Osteocyte (in vitro differentiated cells): Measurements from ENCODE around the gene SQOR. TPM values are rescaled to one million over a fixed set of nuclear protein-coding genes. Genes with fewer than 3 reads are reported as not detected.

Experiments used
- DNase-seq: peaks from one replicate; pipeline ENCODE4 v3.0.0; 2021; ENCODE audit warnings: mixed read lengths; ENCODE audit not compliant: unreplicated experiment; ENCODE audit errors: extremely low spot score
- H3K27ac Mint-ChIP-seq: one replicate; pipeline ENCODE4 v1.8.0; 2021; ENCODE audit warnings: mild to moderate bottlenecking, mixed read lengths; ENCODE audit not compliant: unreplicated experiment
- H3K27me3 Mint-ChIP-seq: one replicate; pipeline ENCODE4 v1.8.0; 2021; ENCODE audit warnings: mixed read lengths; ENCODE audit not compliant: unreplicated experiment
- H3K36me3 Mint-ChIP-seq: one replicate; pipeline ENCODE4 v1.8.0; 2021; ENCODE audit warnings: mixed read lengths; ENCODE audit not compliant: unreplicated experiment
- H3K4me1 Mint-ChIP-seq: one replicate; pipeline ENCODE4 v1.8.0; 2021; ENCODE audit warnings: mixed read lengths; ENCODE audit not compliant: unreplicated experiment
- H3K4me3 Mint-ChIP-seq: one replicate; pipeline ENCODE4 v1.8.0; 2021; ENCODE audit warnings: mild to moderate bottlenecking, moderate library complexity, mixed read lengths; ENCODE audit not compliant: unreplicated experiment
- H3K9me3 Mint-ChIP-seq: one replicate; pipeline ENCODE4 v1.8.0; 2021; ENCODE audit warnings: mixed read lengths; ENCODE audit not compliant: unreplicated experiment
- total RNA-seq: library from RNA; stranded (reverse); gene quantifications from 2 replicates; pipeline ENCODE4 v1.2.1, GENCODE V29; 2021
- TF ChIP-seq, protein P1 (sequence below): fragments of 200-600 bp; sonication (generic); IDR thresholded peaks from 2 replicates; pipeline ENCODE4 v1.5.0; 2021; ENCODE audit warnings: antibody characterized with exemption, mild to moderate bottlenecking, moderate library complexity

Gene SQOR
- total RNA-seq, 1 donor from 2014 or later = 22.6 TPM

DNA sequence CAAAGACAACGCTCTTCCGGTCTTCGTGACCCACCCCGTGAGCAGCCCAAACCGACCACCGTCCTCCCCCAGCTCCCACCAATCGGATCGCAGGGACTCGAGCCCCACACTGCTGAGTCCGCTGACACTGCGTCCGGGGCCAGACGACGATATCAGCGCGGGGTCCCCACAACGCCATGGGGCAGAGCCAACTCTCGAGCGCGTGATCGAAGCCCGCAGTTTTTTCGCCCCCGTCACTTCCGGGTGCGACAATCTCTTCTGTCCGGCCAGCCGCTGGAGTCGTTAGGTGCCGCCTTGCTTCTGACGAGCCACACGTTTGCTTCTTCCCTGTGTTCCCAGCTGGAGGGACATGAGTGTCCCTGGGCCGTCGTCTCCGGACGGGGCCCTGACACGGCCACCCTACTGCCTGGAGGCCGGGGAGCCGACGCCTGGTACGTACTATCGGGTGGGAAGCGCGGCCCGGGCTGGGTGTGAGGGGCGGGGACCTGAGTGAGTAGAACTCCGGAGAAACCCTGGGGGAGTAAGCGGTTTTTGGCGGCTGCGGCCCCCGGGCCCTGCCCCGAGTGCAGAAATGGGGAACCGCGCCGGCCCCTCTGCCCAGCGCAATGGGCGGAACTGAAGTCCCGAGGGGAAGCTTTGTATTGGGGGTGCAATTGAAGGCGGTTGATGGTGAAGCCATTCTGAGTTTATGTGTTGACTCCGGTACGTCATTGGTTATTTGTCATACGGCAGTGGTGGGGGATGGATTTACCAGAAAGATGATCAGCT is 47.5 kb upstream of the SQOR start, which contains the start of gene BLOC1S6:
Gene BLOC1S6 (plus strand): TSS at position 285 of the 768 bp plus-strand sequence. CDS start 65 bp downstream, at position 350.
- Mint-ChIP-seq H3K4me3 (peak within 1 kb of the TSS; percentile 95), H3K4me1 (peaks cover 36% of the 10 kb centered on the region), H3K27ac (peak within 1 kb of the TSS; percentile 100), H3K27me3 (peaks cover 4% of the 10 kb centered on the region), H3K9me3 (no peaks in the 10 kb centered on the region), H3K36me3 (no peaks in the 10 kb centered on the region)
- peak; percentile 96 for DNase-seq
- TF ChIP-seq, protein P1, sequence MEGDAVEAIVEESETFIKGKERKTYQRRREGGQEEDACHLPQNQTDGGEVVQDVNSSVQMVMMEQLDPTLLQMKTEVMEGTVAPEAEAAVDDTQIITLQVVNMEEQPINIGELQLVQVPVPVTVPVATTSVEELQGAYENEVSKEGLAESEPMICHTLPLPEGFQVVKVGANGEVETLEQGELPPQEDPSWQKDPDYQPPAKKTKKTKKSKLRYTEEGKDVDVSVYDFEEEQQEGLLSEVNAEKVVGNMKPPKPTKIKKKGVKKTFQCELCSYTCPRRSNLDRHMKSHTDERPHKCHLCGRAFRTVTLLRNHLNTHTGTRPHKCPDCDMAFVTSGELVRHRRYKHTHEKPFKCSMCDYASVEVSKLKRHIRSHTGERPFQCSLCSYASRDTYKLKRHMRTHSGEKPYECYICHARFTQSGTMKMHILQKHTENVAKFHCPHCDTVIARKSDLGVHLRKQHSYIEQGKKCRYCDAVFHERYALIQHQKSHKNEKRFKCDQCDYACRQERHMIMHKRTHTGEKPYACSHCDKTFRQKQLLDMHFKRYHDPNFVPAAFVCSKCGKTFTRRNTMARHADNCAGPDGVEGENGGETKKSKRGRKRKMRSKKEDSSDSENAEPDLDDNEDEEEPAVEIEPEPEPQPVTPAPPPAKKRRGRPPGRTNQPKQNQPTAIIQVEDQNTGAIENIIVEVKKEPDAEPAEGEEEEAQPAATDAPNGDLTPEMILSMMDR = no peak

DNA sequence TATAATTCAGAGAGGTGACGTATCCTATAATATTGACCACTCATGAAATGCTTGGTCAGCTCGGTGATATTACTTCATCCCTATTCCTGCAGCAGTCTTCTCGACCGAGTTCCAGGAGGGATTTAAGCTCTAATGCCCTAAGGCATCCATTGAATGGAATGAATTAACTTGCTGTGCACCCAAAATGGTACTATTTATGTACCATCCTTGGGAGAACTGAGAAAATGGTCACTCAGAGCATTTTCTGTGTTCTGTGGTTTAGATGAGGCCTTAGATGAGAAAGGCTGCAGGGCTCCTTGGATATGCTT is 47.0 kb upstream of the SQOR start:
- peaks cover 2% of the 10 kb centered on the region for H3K36me3 Mint-ChIP-seq
- TF ChIP-seq, protein P1 = no peak
- peak overlapping the region; percentile 95 for H3K4me3 Mint-ChIP-seq
- DNase-seq = no peak
- peaks cover 2% of the 10 kb centered on the region for H3K27me3 Mint-ChIP-seq
- H3K27ac Mint-ChIP-seq = peak overlapping the region; percentile 100
- H3K9me3 Mint-ChIP-seq = no peaks in the 10 kb centered on the region
- peaks cover 36% of the 10 kb centered on the region for H3K4me1 Mint-ChIP-seq

DNA sequence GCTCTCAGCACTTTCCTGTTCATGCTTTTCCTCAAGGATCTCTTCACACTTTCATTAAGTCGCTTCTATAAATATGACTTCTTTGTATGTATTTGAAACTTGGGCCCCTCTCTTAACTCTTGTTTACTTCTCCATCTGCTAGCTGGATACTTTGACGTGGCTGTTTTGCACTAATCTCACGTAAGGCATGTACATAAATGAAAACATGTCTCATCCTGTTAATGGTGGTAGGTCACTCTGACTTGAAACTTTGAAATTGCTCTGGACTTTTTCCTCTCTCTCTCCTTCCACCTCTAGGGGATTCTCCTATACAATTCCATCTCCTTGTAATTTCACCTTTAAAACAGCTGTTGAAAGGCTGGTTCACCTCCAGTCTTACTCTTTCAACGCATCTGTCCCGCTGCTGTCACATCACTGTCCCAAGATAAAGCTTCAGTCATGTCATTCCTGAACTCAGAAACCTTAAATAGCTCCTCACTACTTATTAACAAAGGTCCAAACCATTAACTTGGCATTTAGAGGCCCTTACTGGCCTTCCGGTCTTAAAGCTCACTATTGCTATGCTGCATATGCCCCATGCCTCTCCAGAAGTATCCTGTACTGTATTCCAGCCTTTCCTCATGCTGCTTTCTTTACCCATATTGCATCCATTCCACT is 46.5 kb upstream of the SQOR start:
- Mint-ChIP-seq H3K4me3 (peak overlapping the region; percentile 95), H3K27me3 (no peaks in the 10 kb centered on the region), H3K9me3 (no peaks in the 10 kb centered on the region), H3K27ac (peak overlapping the region; percentile 100), H3K36me3 (peaks cover 4% of the 10 kb centered on the region), H3K4me1 (peaks cover 36% of the 10 kb centered on the region)
- TF ChIP-seq, protein P1 = no peak
- no peak for DNase-seq

DNA sequence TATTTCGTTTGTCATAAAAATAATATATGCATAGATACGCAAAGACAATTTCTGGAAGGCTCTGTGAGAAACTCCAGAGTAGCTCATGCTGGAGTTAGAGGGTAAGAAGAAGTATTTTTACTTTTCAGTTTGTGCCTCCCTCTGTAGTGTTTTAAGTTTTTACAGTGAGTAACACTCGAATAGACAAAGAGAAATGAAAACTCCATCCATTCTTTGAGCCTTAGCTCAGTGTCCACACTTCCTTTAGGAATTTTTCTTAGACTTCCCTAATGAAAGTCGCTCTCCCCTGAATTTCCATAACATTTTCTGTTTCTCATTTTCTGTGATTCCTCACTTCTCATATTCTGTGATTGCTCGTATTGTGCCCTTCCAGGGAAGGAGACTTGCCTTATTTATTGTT is 45.6 kb upstream of the SQOR start:
- peak overlapping the region; percentile 100 for H3K27ac Mint-ChIP-seq
- no peak for DNase-seq
- H3K4me1 Mint-ChIP-seq = peaks cover 36% of the 10 kb centered on the region
- H3K36me3 Mint-ChIP-seq = peaks cover 7% of the 10 kb centered on the region
- H3K27me3 Mint-ChIP-seq = no peaks in the 10 kb centered on the region
- H3K4me3 Mint-ChIP-seq = peak overlapping the region; percentile 95
- no peaks in the 10 kb centered on the region for H3K9me3 Mint-ChIP-seq
- TF ChIP-seq, protein P1 = no peak

DNA sequence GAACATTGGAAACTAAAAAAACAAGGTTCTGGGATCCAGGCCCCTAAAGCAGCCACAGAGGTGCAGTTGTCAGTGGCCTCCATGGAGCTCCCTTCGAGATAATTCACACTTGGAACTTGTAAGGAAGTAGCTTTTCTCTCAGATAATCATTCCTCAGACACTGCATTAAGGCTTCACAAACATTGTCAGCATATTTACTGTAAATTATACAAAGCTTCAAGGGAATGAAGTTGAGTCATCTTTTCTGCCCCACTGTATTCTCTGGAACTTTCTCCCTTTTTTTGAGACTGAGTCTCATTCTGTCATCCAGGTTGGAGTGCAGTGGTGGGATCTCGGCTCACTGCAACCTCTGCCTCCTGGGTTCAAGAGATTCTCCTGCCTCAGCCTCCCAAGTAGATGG is 40.5 kb upstream of the SQOR start:
- Mint-ChIP-seq H3K27me3 (no peaks in the 10 kb centered on the region), H3K36me3 (peaks cover 24% of the 10 kb centered on the region), H3K9me3 (no peaks in the 10 kb centered on the region), H3K27ac (no peak overlapping the region), H3K4me3 (no peak overlapping the region), H3K4me1 (peaks cover 15% of the 10 kb centered on the region)
- DNase-seq = no peak
- TF ChIP-seq, protein P1 = no peak
